ENCODE data around the gene HPCAL4.

DNA sequence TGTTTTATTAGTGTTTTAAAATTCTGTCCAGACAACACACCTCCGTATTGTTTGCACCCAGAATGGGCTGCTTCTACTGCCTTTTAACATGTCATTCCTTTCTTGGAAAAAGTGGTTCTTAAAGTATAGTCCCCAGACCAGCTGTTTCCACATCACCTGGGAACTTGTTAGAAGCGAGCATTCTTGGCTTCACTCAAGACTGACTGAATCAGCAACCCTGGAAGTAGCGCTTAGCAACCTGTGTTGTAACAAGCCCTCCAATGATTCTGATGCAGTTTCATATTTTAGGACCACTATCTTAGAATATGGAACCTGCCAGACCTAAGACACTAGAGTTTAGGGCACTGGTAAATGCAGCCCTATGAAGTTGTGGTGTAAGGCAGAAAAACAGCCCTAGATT lies 41.5 kb upstream of the HPCAL4 start:
- TF ChIP-seq, protein P1, sequence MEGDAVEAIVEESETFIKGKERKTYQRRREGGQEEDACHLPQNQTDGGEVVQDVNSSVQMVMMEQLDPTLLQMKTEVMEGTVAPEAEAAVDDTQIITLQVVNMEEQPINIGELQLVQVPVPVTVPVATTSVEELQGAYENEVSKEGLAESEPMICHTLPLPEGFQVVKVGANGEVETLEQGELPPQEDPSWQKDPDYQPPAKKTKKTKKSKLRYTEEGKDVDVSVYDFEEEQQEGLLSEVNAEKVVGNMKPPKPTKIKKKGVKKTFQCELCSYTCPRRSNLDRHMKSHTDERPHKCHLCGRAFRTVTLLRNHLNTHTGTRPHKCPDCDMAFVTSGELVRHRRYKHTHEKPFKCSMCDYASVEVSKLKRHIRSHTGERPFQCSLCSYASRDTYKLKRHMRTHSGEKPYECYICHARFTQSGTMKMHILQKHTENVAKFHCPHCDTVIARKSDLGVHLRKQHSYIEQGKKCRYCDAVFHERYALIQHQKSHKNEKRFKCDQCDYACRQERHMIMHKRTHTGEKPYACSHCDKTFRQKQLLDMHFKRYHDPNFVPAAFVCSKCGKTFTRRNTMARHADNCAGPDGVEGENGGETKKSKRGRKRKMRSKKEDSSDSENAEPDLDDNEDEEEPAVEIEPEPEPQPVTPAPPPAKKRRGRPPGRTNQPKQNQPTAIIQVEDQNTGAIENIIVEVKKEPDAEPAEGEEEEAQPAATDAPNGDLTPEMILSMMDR (conservative IDR thresholded peaks at IDR 0.05; ENCODE audit: low read depth in 2 of 2): no peak
- TF ChIP-seq POLR2AphosphoS5 (IDR thresholded peaks at IDR 0.05; ENCODE audit: low read depth) (no peak), EZH2phosphoT487 (IDR thresholded peaks at IDR 0.05; ENCODE audit: unreplicated experiment) (no peak), EZH2 (IDR thresholded peaks at IDR 0.05; ENCODE audit: low read depth, unreplicated experiment) (no peak), CREB1 (CRISPR knock-in tag; IDR thresholded peaks at IDR 0.05; ENCODE audit: low read depth) (no peak), JUNB (IDR thresholded peaks at IDR 0.05; ENCODE audit: unreplicated experiment) (no peak)
- TF ChIP-seq, protein P2, sequence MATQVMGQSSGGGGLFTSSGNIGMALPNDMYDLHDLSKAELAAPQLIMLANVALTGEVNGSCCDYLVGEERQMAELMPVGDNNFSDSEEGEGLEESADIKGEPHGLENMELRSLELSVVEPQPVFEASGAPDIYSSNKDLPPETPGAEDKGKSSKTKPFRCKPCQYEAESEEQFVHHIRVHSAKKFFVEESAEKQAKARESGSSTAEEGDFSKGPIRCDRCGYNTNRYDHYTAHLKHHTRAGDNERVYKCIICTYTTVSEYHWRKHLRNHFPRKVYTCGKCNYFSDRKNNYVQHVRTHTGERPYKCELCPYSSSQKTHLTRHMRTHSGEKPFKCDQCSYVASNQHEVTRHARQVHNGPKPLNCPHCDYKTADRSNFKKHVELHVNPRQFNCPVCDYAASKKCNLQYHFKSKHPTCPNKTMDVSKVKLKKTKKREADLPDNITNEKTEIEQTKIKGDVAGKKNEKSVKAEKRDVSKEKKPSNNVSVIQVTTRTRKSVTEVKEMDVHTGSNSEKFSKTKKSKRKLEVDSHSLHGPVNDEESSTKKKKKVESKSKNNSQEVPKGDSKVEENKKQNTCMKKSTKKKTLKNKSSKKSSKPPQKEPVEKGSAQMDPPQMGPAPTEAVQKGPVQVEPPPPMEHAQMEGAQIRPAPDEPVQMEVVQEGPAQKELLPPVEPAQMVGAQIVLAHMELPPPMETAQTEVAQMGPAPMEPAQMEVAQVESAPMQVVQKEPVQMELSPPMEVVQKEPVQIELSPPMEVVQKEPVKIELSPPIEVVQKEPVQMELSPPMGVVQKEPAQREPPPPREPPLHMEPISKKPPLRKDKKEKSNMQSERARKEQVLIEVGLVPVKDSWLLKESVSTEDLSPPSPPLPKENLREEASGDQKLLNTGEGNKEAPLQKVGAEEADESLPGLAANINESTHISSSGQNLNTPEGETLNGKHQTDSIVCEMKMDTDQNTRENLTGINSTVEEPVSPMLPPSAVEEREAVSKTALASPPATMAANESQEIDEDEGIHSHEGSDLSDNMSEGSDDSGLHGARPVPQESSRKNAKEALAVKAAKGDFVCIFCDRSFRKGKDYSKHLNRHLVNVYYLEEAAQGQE (IDR thresholded peaks at IDR 0.05; ENCODE audit: unreplicated experiment): no peak

All from GM23338 (cell line).